ENCODE results near the gene PSMC3. TPM values are rescaled to one million over a fixed set of nuclear protein-coding genes. Genes with fewer than 3 reads are reported as not detected.

Gene PSMC3
- total and polyA plus RNA-seq, 4 donors: 84.2 to 204 (median 149) TPM

- no peak for DNase-seq
- H3K27me3 ChIP-seq (ENCODE audit: control insufficient read depth in 1 of 2, insufficient read depth in 2 of 2, low read length in 1 of 2): no peaks in the 10 kb centered on the region
Observed at GRCh38 chr11:47372422-47372821, 53.8 kb downstream of the PSMC3 start.

GRCh38 chr11:47369676-47370075 is 56.6 kb downstream of the PSMC3 start:
- H3K27ac ChIP-seq (ENCODE audit: low read depth in 1 of 2, low read length in 2 of 2): no peak overlapping the region
- WGBS, 2 donors: 43 to 52% methylated on average over 3 of the region's 3 CpGs
- intact Hi-C loops (cut with DNase I): loop anchor here in 1 of 2 donors (5.0 kb wide), 1 partner anchor 38 kb away; the partner anchor contains the start of gene SLC39A13
- ATAC-seq (ENCODE audit: low FRiP score) (no peak), DNase-seq (no peak)
- no peaks in the 10 kb centered on the region for H3K36me3 ChIP-seq (ENCODE audit: control insufficient read depth in 1 of 2, insufficient read depth in 2 of 2, low read length in 1 of 2)
- H3K4me3 ChIP-seq (ENCODE audit: low read length in 2 of 2): no peak overlapping the region
- H3K27me3 ChIP-seq (ENCODE audit: control insufficient read depth in 1 of 2, insufficient read depth in 2 of 2, low read length in 1 of 2): no peaks in the 10 kb centered on the region
- no peaks in the 10 kb centered on the region for H3K4me1 ChIP-seq (ENCODE audit: control insufficient read depth in 1 of 2, insufficient read depth in 2 of 2, low read length in 2 of 2)
- no peaks in the 10 kb centered on the region for H3K9me3 ChIP-seq (ENCODE audit: control insufficient read depth, low read length)

More at GRCh38 chr11:47372422-47372821, 53.8 kb downstream of the PSMC3 start:
- no peaks in the 10 kb centered on the region for H3K9me3 ChIP-seq (ENCODE audit: control insufficient read depth, low read length)
- H3K4me1 ChIP-seq (ENCODE audit: control insufficient read depth in 1 of 2, insufficient read depth in 2 of 2, low read length in 2 of 2): no peaks in the 10 kb centered on the region
- H3K27ac ChIP-seq (ENCODE audit: low read depth in 1 of 2, low read length in 2 of 2): no peak overlapping the region
- no peak overlapping the region for H3K4me3 ChIP-seq (ENCODE audit: low read length in 2 of 2)
- no peak for ATAC-seq (ENCODE audit: low FRiP score)
- intact Hi-C loops (cut with DNase I): loop anchor here in 1 of 2 donors (5.0 kb wide), 1 partner anchor 35 kb away; the partner anchor contains the start of gene SLC39A13
- no peaks in the 10 kb centered on the region for H3K36me3 ChIP-seq (ENCODE audit: control insufficient read depth in 1 of 2, insufficient read depth in 2 of 2, low read length in 1 of 2)
- WGBS, 2 donors: 82 to 85% methylated on average over 7 of the region's 7 CpGs

Small RNA genes lying within 50 kb of the gene (microRNA-seq; reads per million reads assigned to microRNA genes)
- 0 reads per million in 2 donors for gene MIR4487

Other genes starting within 250 kb of the PSMC3 start
- 10 to 100 TPM; 65.8 to 68.2 TPM for gene ARFGAP2, start 249.6 kb downstream of the PSMC3 start, total RNA-seq
- 10 to 100 TPM; 38.4 to 94.1 TPM for gene ARFGAP2, start 249.6 kb downstream of the PSMC3 start, polyA plus RNA-seq
- gene PACSIN3, start 240.0 kb downstream of the PSMC3 start, total RNA-seq: 10 to 100 TPM; 24.6 to 36.2 TPM
- 10 to 100 TPM; 22.0 to 37.1 TPM for gene PACSIN3, start 240.0 kb downstream of the PSMC3 start, polyA plus RNA-seq
- gene DDB2, start 211.5 kb downstream of the PSMC3 start, total RNA-seq: 10 to 100 TPM; 54.8 to 60.6 TPM
- gene DDB2, start 211.5 kb downstream of the PSMC3 start, polyA plus RNA-seq: 100 to 1,000 TPM in 1 of 2 donors, 10 to 100 TPM in 1; 32.9 to 117 TPM
- 10 to 100 TPM; 20.6 to 27.8 TPM for gene ACP2, start 177.6 kb downstream of the PSMC3 start, total RNA-seq
- gene ACP2, start 177.6 kb downstream of the PSMC3 start, polyA plus RNA-seq: 10 to 100 TPM; 18.0 to 19.9 TPM
- gene NR1H3, start 168.4 kb downstream of the PSMC3 start, total RNA-seq: 10 to 100 TPM; 14.9 to 46.2 TPM
- 100 to 1,000 TPM in 1 of 2 donors, 10 to 100 TPM in 1; 51.8 to 123 TPM for gene NR1H3, start 168.4 kb downstream of the PSMC3 start, polyA plus RNA-seq
- gene MADD, start 156.3 kb downstream of the PSMC3 start, total RNA-seq: 10 to 100 TPM; 34.9 to 58.0 TPM
- gene MADD, start 156.3 kb downstream of the PSMC3 start, polyA plus RNA-seq: 10 to 100 TPM; 13.8 to 28.9 TPM
- gene MYBPC3, start 73.7 kb downstream of the PSMC3 start, total RNA-seq: under 1 TPM; 0.15 to 0.42 TPM
- 1 to 10 TPM in 1 of 2 donors, under 1 TPM in 1; 0.03 to 1.9 TPM for gene MYBPC3, start 73.7 kb downstream of the PSMC3 start, polyA plus RNA-seq
- gene SPI1, start 47.9 kb downstream of the PSMC3 start, total RNA-seq: 10 to 100 TPM; 41.0 to 56.0 TPM
- 10 to 100 TPM in 1 of 2 donors, 1 to 10 TPM in 1; 6.3 to 37.8 TPM for gene SPI1, start 47.9 kb downstream of the PSMC3 start, polyA plus RNA-seq
- 10 to 100 TPM; 75.1 to 88.9 TPM for gene SLC39A13, start 17.8 kb downstream of the PSMC3 start, total RNA-seq
- gene SLC39A13, start 17.8 kb downstream of the PSMC3 start, polyA plus RNA-seq: 100 to 1,000 TPM in 1 of 2 donors, 10 to 100 TPM in 1; 34.7 to 118 TPM
- gene RAPSN, start 22.7 kb upstream of the PSMC3 start, total RNA-seq: under 1 TPM; 0.66 to 0.71 TPM
- gene RAPSN, start 22.7 kb upstream of the PSMC3 start, polyA plus RNA-seq: under 1 TPM in 1 of 2 donors, not detected in 1; 0.46 TPM
- gene CELF1, start 126.7 kb upstream of the PSMC3 start, total RNA-seq: 100 to 1,000 TPM in 1 of 2 donors, 10 to 100 TPM in 1; 98.5 to 114 TPM
- gene CELF1, start 126.7 kb upstream of the PSMC3 start, polyA plus RNA-seq: 10 to 100 TPM; 11.3 to 17.7 TPM
- gene PTPMT1, start 139.2 kb upstream of the PSMC3 start, total RNA-seq: 10 to 100 TPM; 25.6 to 26.1 TPM
- 10 to 100 TPM; 45.9 to 51.5 TPM for gene PTPMT1, start 139.2 kb upstream of the PSMC3 start, polyA plus RNA-seq
- gene KBTBD4, start 152.5 kb upstream of the PSMC3 start, total RNA-seq: 10 to 100 TPM; 11.1 to 13.5 TPM
- 10 to 100 TPM in 1 of 2 donors, 1 to 10 TPM in 1; 8.9 to 13.3 TPM for gene KBTBD4, start 152.5 kb upstream of the PSMC3 start, polyA plus RNA-seq
- gene NDUFS3, start 152.6 kb upstream of the PSMC3 start, total RNA-seq: 10 to 100 TPM; 52.2 to 56.2 TPM
- gene NDUFS3, start 152.6 kb upstream of the PSMC3 start, polyA plus RNA-seq: 100 to 1,000 TPM in 1 of 2 donors, 10 to 100 TPM in 1; 80.3 to 106 TPM
- gene FAM180B, start 160.2 kb upstream of the PSMC3 start, total RNA-seq: 1 to 10 TPM; 1.7 to 4.8 TPM
- under 1 TPM in 1 of 2 donors, not detected in 1; 0.38 TPM for gene FAM180B, start 160.2 kb upstream of the PSMC3 start, polyA plus RNA-seq
- 1 to 10 TPM; 2.3 TPM for gene C1QTNF4, start 168.0 kb upstream of the PSMC3 start, total RNA-seq
- 1 to 10 TPM in 1 of 2 donors, under 1 TPM in 1; 0.63 to 3.1 TPM for gene C1QTNF4, start 168.0 kb upstream of the PSMC3 start, polyA plus RNA-seq
- 10 to 100 TPM; 34.8 to 43.7 TPM for gene MTCH2, start 216.1 kb upstream of the PSMC3 start, total RNA-seq
- gene MTCH2, start 216.1 kb upstream of the PSMC3 start, polyA plus RNA-seq: 10 to 100 TPM; 28.6 to 47.8 TPM